HL-60 (cell line): ENCODE data around the gene ZNF423.

Experiments used
- GABPA ChIP-seq: IDR thresholded peaks from 2 replicates; pipeline ENCODE4 v1.6.1; 2012; ENCODE audit warnings: low read depth
- POLR2AphosphoS5 ChIP-seq: IDR thresholded peaks from 2 replicates; pipeline ENCODE4 v1.6.1; 2012; ENCODE audit warnings: low read depth
- SPI1 ChIP-seq: IDR thresholded peaks from 2 replicates; pipeline ENCODE4 v1.6.1; 2012; ENCODE audit warnings: low read depth, mild to moderate bottlenecking, borderline replicate concordance
- TF ChIP-seq, protein P1 (sequence below): IDR thresholded peaks from one replicate; pipeline ENCODE4 v1.5.1; 2011; ENCODE audit warnings: low read length, control low read depth, inconsistent platforms; ENCODE audit not compliant: insufficient read depth
- TF ChIP-seq, protein P2 (sequence below): IDR thresholded peaks from 2 replicates; pipeline ENCODE4 v1.6.1; 2012; ENCODE audit warnings: low read depth; ENCODE audit not compliant: insufficient replicate concordance

DNA sequence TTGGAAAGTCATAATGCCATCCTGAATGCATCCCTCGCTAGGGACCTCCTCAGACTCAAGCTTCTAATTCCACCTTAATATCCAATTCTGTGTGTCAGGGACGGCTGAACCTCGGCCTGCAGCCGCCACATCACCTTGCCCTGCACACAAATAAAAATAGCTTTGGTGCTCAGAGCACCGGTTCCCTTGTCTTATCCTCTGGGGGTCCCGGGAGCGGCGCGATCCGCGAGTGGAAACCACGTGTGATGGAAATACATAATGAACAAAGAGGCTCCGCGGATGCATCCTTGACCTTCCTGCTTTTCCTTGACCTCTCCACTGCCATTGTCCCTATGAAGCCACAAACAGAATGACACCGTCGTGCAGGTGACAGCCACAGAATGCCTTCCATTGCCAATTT is 143.4 kb downstream of the ZNF423 start:
- TF ChIP-seq, protein P1, sequence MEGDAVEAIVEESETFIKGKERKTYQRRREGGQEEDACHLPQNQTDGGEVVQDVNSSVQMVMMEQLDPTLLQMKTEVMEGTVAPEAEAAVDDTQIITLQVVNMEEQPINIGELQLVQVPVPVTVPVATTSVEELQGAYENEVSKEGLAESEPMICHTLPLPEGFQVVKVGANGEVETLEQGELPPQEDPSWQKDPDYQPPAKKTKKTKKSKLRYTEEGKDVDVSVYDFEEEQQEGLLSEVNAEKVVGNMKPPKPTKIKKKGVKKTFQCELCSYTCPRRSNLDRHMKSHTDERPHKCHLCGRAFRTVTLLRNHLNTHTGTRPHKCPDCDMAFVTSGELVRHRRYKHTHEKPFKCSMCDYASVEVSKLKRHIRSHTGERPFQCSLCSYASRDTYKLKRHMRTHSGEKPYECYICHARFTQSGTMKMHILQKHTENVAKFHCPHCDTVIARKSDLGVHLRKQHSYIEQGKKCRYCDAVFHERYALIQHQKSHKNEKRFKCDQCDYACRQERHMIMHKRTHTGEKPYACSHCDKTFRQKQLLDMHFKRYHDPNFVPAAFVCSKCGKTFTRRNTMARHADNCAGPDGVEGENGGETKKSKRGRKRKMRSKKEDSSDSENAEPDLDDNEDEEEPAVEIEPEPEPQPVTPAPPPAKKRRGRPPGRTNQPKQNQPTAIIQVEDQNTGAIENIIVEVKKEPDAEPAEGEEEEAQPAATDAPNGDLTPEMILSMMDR, result no peak
- TF ChIP-seq POLR2AphosphoS5 (no peak), GABPA (no peak), SPI1 (no peak)
- TF ChIP-seq, protein P2, sequence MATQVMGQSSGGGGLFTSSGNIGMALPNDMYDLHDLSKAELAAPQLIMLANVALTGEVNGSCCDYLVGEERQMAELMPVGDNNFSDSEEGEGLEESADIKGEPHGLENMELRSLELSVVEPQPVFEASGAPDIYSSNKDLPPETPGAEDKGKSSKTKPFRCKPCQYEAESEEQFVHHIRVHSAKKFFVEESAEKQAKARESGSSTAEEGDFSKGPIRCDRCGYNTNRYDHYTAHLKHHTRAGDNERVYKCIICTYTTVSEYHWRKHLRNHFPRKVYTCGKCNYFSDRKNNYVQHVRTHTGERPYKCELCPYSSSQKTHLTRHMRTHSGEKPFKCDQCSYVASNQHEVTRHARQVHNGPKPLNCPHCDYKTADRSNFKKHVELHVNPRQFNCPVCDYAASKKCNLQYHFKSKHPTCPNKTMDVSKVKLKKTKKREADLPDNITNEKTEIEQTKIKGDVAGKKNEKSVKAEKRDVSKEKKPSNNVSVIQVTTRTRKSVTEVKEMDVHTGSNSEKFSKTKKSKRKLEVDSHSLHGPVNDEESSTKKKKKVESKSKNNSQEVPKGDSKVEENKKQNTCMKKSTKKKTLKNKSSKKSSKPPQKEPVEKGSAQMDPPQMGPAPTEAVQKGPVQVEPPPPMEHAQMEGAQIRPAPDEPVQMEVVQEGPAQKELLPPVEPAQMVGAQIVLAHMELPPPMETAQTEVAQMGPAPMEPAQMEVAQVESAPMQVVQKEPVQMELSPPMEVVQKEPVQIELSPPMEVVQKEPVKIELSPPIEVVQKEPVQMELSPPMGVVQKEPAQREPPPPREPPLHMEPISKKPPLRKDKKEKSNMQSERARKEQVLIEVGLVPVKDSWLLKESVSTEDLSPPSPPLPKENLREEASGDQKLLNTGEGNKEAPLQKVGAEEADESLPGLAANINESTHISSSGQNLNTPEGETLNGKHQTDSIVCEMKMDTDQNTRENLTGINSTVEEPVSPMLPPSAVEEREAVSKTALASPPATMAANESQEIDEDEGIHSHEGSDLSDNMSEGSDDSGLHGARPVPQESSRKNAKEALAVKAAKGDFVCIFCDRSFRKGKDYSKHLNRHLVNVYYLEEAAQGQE, result no peak
